Memory B cell (primary cell): ENCODE measurements around the gene TIGD7.
A peak's percentile ranks its signal among the peaks of the same experiment; 100 is the strongest.
"Not testable (repeated sequence)": the region's sequence is repeated elsewhere in the genome, so short reads cannot be mapped to it uniquely, and the experiment has no call there.

Experiments used
- ATAC-seq: fragments of 150-1000 bp; cut with Tn5 transposase; 2 replicates; pipeline ENCODE4 v1.10.0; 2021; ENCODE audit warnings: low read depth, mild to moderate bottlenecking, moderate library complexity
- DNase-seq, 2 donors: peaks; one replicate each; pipeline ENCODE4 v3.0.0; 2022; ENCODE audit warnings: low spot score in 2 of 2
- H3K27ac Mint-ChIP-seq: one replicate; pipeline ENCODE4 v1.8.0; 2022; ENCODE audit warnings: mild to moderate bottlenecking, moderate library complexity, mixed read lengths
- H3K27me3 Mint-ChIP-seq: one replicate; pipeline ENCODE4 v1.8.0; 2022; ENCODE audit warnings: mixed read lengths
- H3K36me3 Mint-ChIP-seq: one replicate; pipeline ENCODE4 v1.8.0; 2022; ENCODE audit warnings: mild to moderate bottlenecking, mixed read lengths
- H3K4me1 Mint-ChIP-seq: one replicate; pipeline ENCODE4 v1.8.0; 2022; ENCODE audit warnings: mixed read lengths
- H3K4me3 Mint-ChIP-seq: one replicate; pipeline ENCODE4 v1.8.0; 2022; ENCODE audit warnings: mild to moderate bottlenecking, moderate library complexity, mixed read lengths
- H3K9me3 Mint-ChIP-seq: one replicate; pipeline ENCODE4 v1.8.0; 2022; ENCODE audit warnings: mixed read lengths

The TIGD7 gene

GRCh38 chr16:3270718-3271117 is 34.5 kb downstream of the TIGD7 start:
- ATAC-seq, result not testable (repeated sequence)

GRCh38 chr16:3268294-3268693 is 36.9 kb downstream of the TIGD7 start:
- no peaks in the 10 kb centered on the region for H3K9me3 Mint-ChIP-seq
- peaks cover 5% of the 10 kb centered on the region for H3K36me3 Mint-ChIP-seq
- H3K4me1 Mint-ChIP-seq, result peaks cover 6% of the 10 kb centered on the region
- no peak for DNase-seq
- no peaks in the 10 kb centered on the region for H3K27me3 Mint-ChIP-seq
- H3K27ac Mint-ChIP-seq, result no peak overlapping the region
- H3K4me3 Mint-ChIP-seq, result no peak overlapping the region
- no peak for ATAC-seq

More at GRCh38 chr16:3270718-3271117, 34.5 kb downstream of the TIGD7 start:
- not testable (repeated sequence) for H3K4me3 Mint-ChIP-seq, H3K9me3 Mint-ChIP-seq, H3K36me3 Mint-ChIP-seq, DNase-seq, H3K27me3 Mint-ChIP-seq, H3K4me1 Mint-ChIP-seq, H3K27ac Mint-ChIP-seq

DNA sequence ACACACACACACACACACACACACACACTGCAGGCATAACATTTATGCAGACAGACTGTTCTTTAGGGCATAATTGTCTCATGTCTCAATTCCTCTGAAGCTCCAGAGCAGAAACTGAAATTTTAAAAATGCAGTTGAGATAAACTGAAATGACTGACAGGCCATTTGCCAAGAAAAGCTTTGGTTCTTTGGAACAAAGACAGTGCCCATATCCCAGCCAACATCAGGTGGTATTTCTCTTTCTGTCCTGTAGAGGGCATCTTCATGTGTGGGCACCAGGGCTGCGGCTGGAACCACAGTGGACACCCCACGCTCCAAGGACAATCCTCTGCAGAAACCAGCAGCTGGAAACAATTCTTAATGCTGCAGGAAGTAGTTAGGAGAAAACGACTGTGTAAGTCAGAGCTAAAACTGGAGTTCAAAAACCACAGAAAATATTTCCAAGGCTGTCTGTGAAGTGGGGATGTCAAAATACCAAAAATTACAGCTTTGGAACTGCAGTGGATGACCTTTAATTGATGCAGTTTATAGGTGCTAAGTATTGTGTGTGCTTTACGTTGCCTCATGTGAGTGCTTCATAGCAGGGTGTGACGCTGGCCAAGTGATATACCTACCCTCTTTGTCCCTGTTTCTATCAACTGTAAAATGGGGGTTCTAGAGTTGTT is 38.2 kb downstream of the TIGD7 start:
- DNase-seq (no peak), ATAC-seq (no peak)
- no peaks in the 10 kb centered on the region for H3K9me3 Mint-ChIP-seq
- H3K27me3 Mint-ChIP-seq, result no peaks in the 10 kb centered on the region
- H3K4me1 Mint-ChIP-seq, result peaks cover 6% of the 10 kb centered on the region
- no peak overlapping the region for H3K4me3 Mint-ChIP-seq
- no peak overlapping the region for H3K27ac Mint-ChIP-seq
- peaks cover 5% of the 10 kb centered on the region for H3K36me3 Mint-ChIP-seq

DNA sequence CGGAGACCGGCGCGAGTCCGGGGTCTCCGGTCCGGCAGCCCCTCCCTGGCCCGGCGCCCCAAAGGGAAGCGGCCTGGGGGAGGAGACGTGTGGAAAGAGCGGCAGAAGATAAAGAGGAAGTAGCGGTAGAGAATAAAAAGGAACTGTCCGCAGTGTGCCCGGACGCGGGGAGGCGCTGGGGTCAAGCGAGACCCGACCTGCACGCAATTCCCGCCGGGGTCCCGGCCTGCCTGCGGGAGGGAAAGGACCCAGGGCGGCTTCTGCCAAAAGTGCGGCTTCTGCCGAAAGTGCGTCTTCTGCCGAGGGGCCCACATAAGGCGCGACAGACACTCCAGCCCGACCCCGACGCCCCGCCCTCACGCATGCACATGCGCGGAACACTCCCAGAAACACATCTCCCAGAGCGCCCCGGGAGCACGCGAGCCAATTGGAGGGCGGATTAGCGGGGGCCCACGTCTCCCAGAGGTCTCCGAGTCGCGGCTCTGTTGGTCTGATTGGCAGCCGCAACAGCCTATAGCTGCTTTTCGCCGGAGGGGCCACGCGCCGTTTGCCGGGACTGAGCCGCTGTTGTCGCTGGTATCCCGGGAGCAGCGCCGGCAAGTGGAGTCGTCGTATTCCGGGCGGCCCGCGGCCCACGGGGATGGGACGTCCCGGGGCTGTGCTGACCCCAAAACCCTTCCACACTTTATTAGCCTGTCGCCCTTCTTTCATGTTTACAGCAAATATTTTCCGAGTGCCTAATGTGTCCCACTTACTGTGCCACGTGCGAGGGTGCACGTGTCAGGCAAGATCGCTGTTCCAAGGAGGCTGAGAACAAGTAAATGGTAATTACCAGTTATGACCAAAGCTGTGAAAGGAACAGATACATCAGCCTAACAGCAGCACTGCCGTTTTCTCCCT is 40.8 kb downstream of the TIGD7 start:
- Mint-ChIP-seq H3K27me3 (no peaks in the 10 kb centered on the region), H3K36me3 (peaks cover 7% of the 10 kb centered on the region), H3K4me3 (peak overlapping the region; percentile 88), H3K4me1 (peaks cover 6% of the 10 kb centered on the region), H3K27ac (peak overlapping the region; percentile 95), H3K9me3 (no peaks in the 10 kb centered on the region)
- ATAC-seq, result peak; percentile 82
- DNase-seq, result peak; percentile 89 to 90

DNA sequence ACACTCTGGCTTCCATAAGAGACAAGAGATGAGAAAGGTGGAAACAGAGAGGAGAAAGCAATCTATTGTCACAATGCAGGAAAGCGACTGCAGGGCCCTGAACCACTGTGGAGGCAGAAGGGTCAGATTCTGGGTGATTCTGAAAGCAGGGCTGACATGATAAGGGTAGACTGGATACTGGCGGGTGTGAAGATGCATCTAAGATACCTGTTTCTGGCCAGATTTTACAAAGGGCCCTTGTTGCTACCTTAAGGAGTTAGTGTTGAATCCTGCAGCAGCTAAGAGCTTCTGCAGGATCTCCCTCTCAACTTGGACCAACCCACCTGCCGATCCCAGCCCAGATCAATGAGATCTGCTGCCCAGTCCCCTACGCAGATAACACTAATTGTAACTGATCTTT is 42.7 kb downstream of the TIGD7 start:
- peaks cover 3% of the 10 kb centered on the region for H3K27me3 Mint-ChIP-seq
- H3K4me1 Mint-ChIP-seq, result peaks cover 6% of the 10 kb centered on the region
- H3K27ac Mint-ChIP-seq, result peak overlapping the region; percentile 31
- no peaks in the 10 kb centered on the region for H3K9me3 Mint-ChIP-seq
- DNase-seq (no peak), ATAC-seq (no peak)
- peak overlapping the region; percentile 59 for H3K4me3 Mint-ChIP-seq
- H3K36me3 Mint-ChIP-seq, result peaks cover 3% of the 10 kb centered on the region

- H3K4me3 Mint-ChIP-seq, result no peak overlapping the region
- H3K36me3 Mint-ChIP-seq, result peaks cover 3% of the 10 kb centered on the region
- no peak for ATAC-seq
- H3K27me3 Mint-ChIP-seq, result peaks cover 4% of the 10 kb centered on the region
- H3K27ac Mint-ChIP-seq, result no peak overlapping the region
- H3K4me1 Mint-ChIP-seq, result peaks cover 5% of the 10 kb centered on the region
- DNase-seq, result no peak
- no peaks in the 10 kb centered on the region for H3K9me3 Mint-ChIP-seq
These were observed 45.4 kb downstream of the TIGD7 start for GRCh38 chr16:3259836-3260235.

- Mint-ChIP-seq H3K36me3 (peaks cover 3% of the 10 kb centered on the region), H3K4me3 (no peak overlapping the region), H3K4me1 (no peaks in the 10 kb centered on the region), H3K27ac (no peak overlapping the region), H3K27me3 (peaks cover 6% of the 10 kb centered on the region), H3K9me3 (no peaks in the 10 kb centered on the region)
- ATAC-seq, result no peak
- DNase-seq, result no peak
These were observed 48.3 kb downstream of the TIGD7 start for GRCh38 chr16:3256866-3257465.

GRCh38 chr16:3256146-3256865 is 48.9 kb downstream of the TIGD7 start, which contains the start of gene MEFV:
MEFV (minus strand) TSS chr16:3256633; CDS start chr16:3256587, 46 bp downstream.
- no peaks in the 10 kb centered on the region for H3K9me3 Mint-ChIP-seq
- no peak for DNase-seq

DNA sequence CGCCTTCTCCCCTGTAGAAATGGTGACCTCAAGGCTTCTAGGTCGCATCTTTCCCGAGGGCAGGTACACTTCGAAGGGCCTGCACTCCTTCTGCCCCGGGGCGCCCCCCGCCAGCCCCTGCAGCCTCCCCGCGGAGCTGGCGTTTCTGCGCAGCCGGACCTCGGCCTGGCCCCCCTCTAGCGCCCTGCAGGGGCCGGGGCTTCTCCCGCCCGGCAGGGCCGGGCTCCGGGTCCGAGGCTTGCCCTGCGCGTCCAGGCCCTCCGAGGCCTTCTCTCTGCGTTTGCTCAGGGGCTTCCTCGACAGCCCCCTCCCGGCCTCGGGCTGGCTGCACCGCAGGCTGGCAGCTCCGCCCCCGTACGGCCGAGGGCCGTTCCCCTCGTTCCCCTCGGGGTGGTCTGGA is 50.9 kb downstream of the TIGD7 start:
- no peaks in the 10 kb centered on the region for H3K9me3 Mint-ChIP-seq
- H3K4me3 Mint-ChIP-seq, result no peak overlapping the region
- peaks cover 8% of the 10 kb centered on the region for H3K27me3 Mint-ChIP-seq
- no peaks in the 10 kb centered on the region for H3K4me1 Mint-ChIP-seq
- H3K27ac Mint-ChIP-seq, result no peak overlapping the region
- peaks cover 1% of the 10 kb centered on the region for H3K36me3 Mint-ChIP-seq
- DNase-seq (no peak), ATAC-seq (no peak)

More at GRCh38 chr16:3256146-3256865, 48.9 kb downstream of the TIGD7 start, which contains the start of gene MEFV:
- no peaks in the 10 kb centered on the region for H3K4me1 Mint-ChIP-seq
- H3K27ac Mint-ChIP-seq, result no peak within 1 kb of the TSS
- H3K36me3 Mint-ChIP-seq, result peaks cover 1% of the 10 kb centered on the region
- ATAC-seq, result no peak
- H3K4me3 Mint-ChIP-seq, result no peak within 1 kb of the TSS
- peaks cover 6% of the 10 kb centered on the region for H3K27me3 Mint-ChIP-seq

DNA sequence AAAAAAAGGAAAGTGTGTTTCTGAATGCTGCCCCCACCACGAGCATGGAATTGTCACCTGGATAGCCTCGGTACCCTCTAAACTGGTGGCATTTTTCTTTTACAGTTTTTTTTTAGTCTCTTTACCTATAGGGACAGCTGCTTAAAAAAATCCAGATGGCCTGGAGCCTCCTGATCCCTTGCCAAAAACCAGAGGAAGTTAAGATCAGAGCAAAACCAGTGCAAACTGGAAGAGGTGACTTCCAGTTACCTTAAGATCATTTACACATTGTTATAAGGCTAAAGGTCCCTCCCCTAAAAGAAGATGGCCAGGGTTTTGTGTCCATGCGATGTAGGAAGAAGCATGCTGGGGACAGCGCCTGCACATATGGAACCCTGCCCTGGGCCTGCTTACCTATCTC is 52.3 kb downstream of the TIGD7 start:
- ATAC-seq (no peak), DNase-seq (no peak)
- no peak overlapping the region for H3K27ac Mint-ChIP-seq
- H3K27me3 Mint-ChIP-seq, result peaks cover 8% of the 10 kb centered on the region
- no peak overlapping the region for H3K4me3 Mint-ChIP-seq
- no peaks in the 10 kb centered on the region for H3K4me1 Mint-ChIP-seq
- H3K36me3 Mint-ChIP-seq, result no peaks in the 10 kb centered on the region
- H3K9me3 Mint-ChIP-seq, result no peaks in the 10 kb centered on the region

- H3K9me3 Mint-ChIP-seq, result no peaks in the 10 kb centered on the region
These were observed 55.8 kb downstream of the TIGD7 start for GRCh38 chr16:3249451-3249850.

DNA sequence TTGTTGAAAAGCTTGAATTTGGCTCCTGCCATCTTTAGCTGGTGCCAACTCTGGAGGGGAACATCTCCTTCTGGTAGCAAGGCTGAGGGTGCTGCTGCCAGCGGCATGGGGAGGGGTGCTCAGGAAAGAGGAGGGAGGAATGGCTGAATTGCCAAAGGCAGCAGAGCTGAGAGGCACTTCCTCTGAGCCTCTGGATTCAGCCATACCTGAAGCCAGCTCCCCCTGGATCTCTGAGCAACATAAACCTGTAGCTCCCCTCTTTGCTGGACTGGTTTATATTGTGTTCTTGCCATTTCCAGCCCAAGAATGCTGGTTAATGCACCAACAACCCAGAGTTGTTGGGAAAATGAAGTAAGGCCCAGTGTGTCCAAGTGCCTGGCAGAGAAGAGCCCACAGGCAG is 56.2 kb downstream of the TIGD7 start:
- Mint-ChIP-seq H3K4me3 (no peak overlapping the region), H3K4me1 (no peaks in the 10 kb centered on the region), H3K27me3 (peaks cover 10% of the 10 kb centered on the region), H3K9me3 (no peaks in the 10 kb centered on the region), H3K36me3 (no peaks in the 10 kb centered on the region), H3K27ac (no peak overlapping the region)
- no peak for ATAC-seq
- no peak for DNase-seq

More at GRCh38 chr16:3249451-3249850, 55.8 kb downstream of the TIGD7 start:
- H3K4me1 Mint-ChIP-seq, result no peaks in the 10 kb centered on the region
- H3K27me3 Mint-ChIP-seq, result peaks cover 10% of the 10 kb centered on the region
- DNase-seq (no peak), ATAC-seq (no peak)
- H3K27ac Mint-ChIP-seq, result no peak overlapping the region
- H3K4me3 Mint-ChIP-seq, result no peak overlapping the region
- no peaks in the 10 kb centered on the region for H3K36me3 Mint-ChIP-seq
